HL-60 (cell line): Measurements from ENCODE around the gene KRT75.

Experiments used
- GABPA ChIP-seq: IDR thresholded peaks from 2 replicates; pipeline ENCODE4 v1.6.1; 2012; ENCODE audit warnings: low read depth
- TF ChIP-seq, protein P1 (sequence below): IDR thresholded peaks from 2 replicates; pipeline ENCODE4 v1.6.1; 2012; ENCODE audit warnings: low read depth; ENCODE audit not compliant: insufficient replicate concordance

DNA sequence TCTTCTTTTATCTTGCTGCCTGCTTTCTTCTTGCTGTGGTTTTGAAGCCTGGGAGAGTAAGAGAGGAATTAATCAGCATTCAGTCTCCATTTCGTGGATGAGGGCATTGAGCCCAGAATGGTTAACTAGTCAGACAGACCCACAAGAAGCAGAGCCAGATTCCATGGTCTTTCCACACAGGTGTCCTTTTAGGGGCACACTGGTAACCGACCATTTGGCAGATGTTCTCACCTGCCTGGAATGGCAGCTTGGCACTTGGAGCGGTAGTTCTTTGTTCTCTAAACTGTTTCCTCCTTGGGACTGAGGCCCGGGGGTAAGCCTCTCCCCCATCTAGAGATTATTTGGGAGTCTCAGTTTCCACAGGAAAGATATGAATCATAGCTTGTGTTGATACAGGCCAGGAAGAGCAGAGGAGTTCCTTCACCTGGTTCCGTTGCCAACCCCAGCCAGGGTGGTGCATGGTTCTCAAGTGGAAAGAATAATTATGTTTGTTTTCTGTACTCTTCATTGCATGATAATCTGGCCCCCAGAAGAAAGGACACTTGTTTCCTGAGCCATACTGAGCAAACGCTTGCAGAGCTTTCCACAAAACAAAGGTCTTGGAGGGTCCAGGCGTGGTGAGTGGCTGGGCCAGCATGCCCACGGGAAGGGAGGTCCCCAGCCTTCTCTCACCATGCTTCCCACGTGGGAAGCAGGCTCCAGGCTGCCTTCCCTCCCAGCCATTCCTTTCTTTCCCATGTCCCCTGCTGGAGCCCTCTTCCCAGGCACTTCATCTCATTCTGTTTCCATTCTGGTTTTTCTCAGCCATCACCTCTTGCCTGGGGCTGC lies 2.0 kb upstream of the KRT75 start:
- TF ChIP-seq, protein P1, sequence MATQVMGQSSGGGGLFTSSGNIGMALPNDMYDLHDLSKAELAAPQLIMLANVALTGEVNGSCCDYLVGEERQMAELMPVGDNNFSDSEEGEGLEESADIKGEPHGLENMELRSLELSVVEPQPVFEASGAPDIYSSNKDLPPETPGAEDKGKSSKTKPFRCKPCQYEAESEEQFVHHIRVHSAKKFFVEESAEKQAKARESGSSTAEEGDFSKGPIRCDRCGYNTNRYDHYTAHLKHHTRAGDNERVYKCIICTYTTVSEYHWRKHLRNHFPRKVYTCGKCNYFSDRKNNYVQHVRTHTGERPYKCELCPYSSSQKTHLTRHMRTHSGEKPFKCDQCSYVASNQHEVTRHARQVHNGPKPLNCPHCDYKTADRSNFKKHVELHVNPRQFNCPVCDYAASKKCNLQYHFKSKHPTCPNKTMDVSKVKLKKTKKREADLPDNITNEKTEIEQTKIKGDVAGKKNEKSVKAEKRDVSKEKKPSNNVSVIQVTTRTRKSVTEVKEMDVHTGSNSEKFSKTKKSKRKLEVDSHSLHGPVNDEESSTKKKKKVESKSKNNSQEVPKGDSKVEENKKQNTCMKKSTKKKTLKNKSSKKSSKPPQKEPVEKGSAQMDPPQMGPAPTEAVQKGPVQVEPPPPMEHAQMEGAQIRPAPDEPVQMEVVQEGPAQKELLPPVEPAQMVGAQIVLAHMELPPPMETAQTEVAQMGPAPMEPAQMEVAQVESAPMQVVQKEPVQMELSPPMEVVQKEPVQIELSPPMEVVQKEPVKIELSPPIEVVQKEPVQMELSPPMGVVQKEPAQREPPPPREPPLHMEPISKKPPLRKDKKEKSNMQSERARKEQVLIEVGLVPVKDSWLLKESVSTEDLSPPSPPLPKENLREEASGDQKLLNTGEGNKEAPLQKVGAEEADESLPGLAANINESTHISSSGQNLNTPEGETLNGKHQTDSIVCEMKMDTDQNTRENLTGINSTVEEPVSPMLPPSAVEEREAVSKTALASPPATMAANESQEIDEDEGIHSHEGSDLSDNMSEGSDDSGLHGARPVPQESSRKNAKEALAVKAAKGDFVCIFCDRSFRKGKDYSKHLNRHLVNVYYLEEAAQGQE = no peak
- no peak for TF ChIP-seq GABPA
